Stimulated activated CD8-positive, alpha-beta memory T cell treated with anti-CD3 and anti-CD28 coated beads, Interleukin-2, amount 100 ng/mL, for 48 hours (primary cell): ENCODE measurements around the gene NENF.
A peak's percentile ranks its signal among the peaks of the same experiment; 100 is the strongest.
"Not testable (repeated sequence)": the region's sequence is repeated elsewhere in the genome, so short reads cannot be mapped to it uniquely, and the experiment has no call there.

Experiments used
- DNase-seq, 2 donors: peaks; one replicate each; pipeline ENCODE4 v3.0.0-alpha.2; 2020; ENCODE audit warnings: low read depth in 2 of 2

The NENF gene

GRCh38 chr1:212459656-212460055 lies 26.9 kb downstream of the NENF start:
- DNase-seq, result no peak

GRCh38 chr1:212460376-212460775 lies 27.7 kb downstream of the NENF start:
- DNase-seq, result no peak

- no peak for DNase-seq
These were observed 29.4 kb downstream of the NENF start for GRCh38 chr1:212461916-212462660.

- no peak for DNase-seq
These were observed 31.0 kb downstream of the NENF start for GRCh38 chr1:212463565-212464285.

GRCh38 chr1:212465311-212465710 lies 32.6 kb downstream of the NENF start:
- no peak for DNase-seq

GRCh38 chr1:212466437-212466836 lies 33.7 kb downstream of the NENF start:
- no peak for DNase-seq

- DNase-seq, result no peak
These were observed 34.4 kb downstream of the NENF start for GRCh38 chr1:212466898-212467650.

- DNase-seq, result no peak
These were observed 35.2 kb downstream of the NENF start for GRCh38 chr1:212467843-212468482.

- no peak for DNase-seq
These were observed 37.3 kb downstream of the NENF start for GRCh38 chr1:212470059-212470458.

GRCh38 chr1:212471286-212471685 lies 38.6 kb downstream of the NENF start:
- DNase-seq, result no peak

- DNase-seq, result no peak
These were observed 39.4 kb downstream of the NENF start for GRCh38 chr1:212471891-212472675.

- DNase-seq, result no peak
These were observed 41.0 kb downstream of the NENF start for GRCh38 chr1:212473729-212474128.

- no peak for DNase-seq
These were observed 42.4 kb downstream of the NENF start for GRCh38 chr1:212475151-212475550.

GRCh38 chr1:212475831-212476230 lies 43.1 kb downstream of the NENF start:
- not testable (repeated sequence) for DNase-seq

GRCh38 chr1:212477014-212477679 lies 44.4 kb downstream of the NENF start:
- peak; percentile 58 to 61 for DNase-seq

GRCh38 chr1:212477680-212478466 lies 45.2 kb downstream of the NENF start:
- no peak for DNase-seq

GRCh38 chr1:212478467-212479025 lies 45.8 kb downstream of the NENF start:
- no peak for DNase-seq

GRCh38 chr1:212479188-212479587 lies 46.5 kb downstream of the NENF start:
- no peak for DNase-seq

GRCh38 chr1:212480711-212481437 lies 48.2 kb downstream of the NENF start:
- not testable (repeated sequence) for DNase-seq
